Lower leg skin (tissue), 4 donors: ENCODE results near the gene C1QL4. TPM values are rescaled to one million over a fixed set of nuclear protein-coding genes. Genes with fewer than 3 reads are reported as not detected.
"Not testable (repeated sequence)": the region's sequence is repeated elsewhere in the genome, so short reads cannot be mapped to it uniquely, and the experiment has no call there.

Source experiments
- DNase-seq, 2 donors: peaks; one replicate each; pipeline ENCODE4 v3.0.0-alpha.2; 2019; ENCODE audit warnings: low spot score in 2 of 2
- H3K4me3 ChIP-seq: fragments of 200-600 bp; sonication (generic); 2 replicates; pipeline ENCODE4 v1.5.1; 2017; ENCODE audit warnings: mild to moderate bottlenecking, low read depth; ENCODE audit not compliant: poor library complexity, severe bottlenecking
- POLR2A ChIP-seq, 2 donors: fragments of 450-650 bp; IDR thresholded peaks; one replicate each; pipeline ENCODE4 v1.6.1; 2016 to 2017; ENCODE audit warnings: antibody characterized with exemption in 2 of 2, mild to moderate bottlenecking in 1 of 2, moderate library complexity in 1 of 2
- WGBS, 2 donors: methylation state at CpG; one replicate each; pipeline ENCODE4 v1.1.5; 2018; 5-methylcytosine and 5-hydroxymethylcytosine counted together
- intact Hi-C: fragments of 100-400 bp; cut with DNase I; formaldehyde crosslinking; loops from one replicate; pipeline ENCODE4 v1.15.0; 2023; ENCODE audit warnings: low total_unique reads
- total RNA-seq, 4 donors: library from RNA; depleted of rRNA; stranded (reverse); fragments of >200 nt; gene quantifications; one replicate each; pipeline ENCODE4 v1.1.0, GENCODE V29; 2016
- TF ChIP-seq, protein P1 (sequence below), 3 donors: fragments of 450-650 bp; IDR thresholded peaks; one replicate each; pipeline ENCODE4 v1.5.1; 2016; ENCODE audit warnings: antibody characterized with exemption in 3 of 3, mild to moderate bottlenecking in 3 of 3, moderate library complexity in 2 of 3

The C1QL4 gene
- total RNA-seq, result 1 to 10 TPM in 2 of 4 donors, under 1 TPM in 1, not detected in 1; 0.62 to 2.5 (median 1.1) TPM

DNA sequence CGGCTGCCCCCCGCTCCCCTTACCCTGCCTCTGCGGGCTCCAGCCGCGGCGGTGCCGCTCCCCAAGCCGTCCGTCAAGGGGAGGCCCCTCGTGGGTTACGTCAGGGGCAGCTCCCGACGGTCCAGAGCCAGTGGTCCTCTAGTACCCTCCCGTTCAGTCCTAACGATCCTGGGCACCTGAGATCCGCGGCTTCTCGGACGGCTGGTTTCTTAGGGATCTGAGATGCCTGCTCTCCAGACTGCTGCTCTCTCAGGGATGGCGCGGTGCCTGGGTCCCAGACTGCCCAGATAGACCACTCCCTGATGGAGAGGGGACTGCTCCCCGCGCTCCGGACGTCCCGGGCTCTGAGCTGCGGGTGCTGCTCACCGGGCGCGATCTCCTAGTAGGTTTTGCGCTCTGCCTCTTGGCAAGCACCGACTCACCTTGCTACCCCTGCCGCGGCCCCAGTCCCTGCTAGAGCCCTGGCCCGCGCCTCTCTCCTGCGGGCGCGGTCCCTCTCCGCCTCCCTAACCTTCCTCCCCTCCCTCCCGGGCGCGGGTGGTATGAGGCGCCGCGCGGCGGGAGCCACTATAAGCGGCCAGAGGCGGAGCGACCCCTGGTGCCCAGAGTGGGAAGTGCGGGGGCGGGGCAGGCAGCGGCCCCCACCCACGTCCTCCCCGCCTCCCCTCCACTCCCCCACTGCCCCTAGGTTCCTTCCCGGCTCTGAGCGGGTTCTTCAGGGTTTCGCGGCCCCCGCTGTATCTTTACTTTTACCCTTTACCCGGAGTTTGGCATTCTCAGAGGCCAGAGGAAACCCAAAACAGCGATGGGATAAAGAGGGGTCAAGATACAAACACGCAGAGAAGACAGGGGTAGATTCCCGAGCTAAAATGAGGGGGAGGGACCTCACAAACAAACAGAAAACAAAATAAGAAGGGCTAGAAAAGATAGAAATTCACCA lies at the start of gene C1QL4:
Gene C1QL4 (minus strand): TSS at position 544 of the 940 bp plus-strand sequence. CDS start 711 bp downstream, outside the sequence.
- 1 to 4% methylated on average over 21 to 42 of the region's 65 CpGs for WGBS, 2 donors
- intact Hi-C loops, result no loop called here
- peak; percentile 62 to 95 for DNase-seq
- no peak for TF ChIP-seq POLR2A (IDR thresholded peaks at IDR 0.05)
- TF ChIP-seq, protein P1, sequence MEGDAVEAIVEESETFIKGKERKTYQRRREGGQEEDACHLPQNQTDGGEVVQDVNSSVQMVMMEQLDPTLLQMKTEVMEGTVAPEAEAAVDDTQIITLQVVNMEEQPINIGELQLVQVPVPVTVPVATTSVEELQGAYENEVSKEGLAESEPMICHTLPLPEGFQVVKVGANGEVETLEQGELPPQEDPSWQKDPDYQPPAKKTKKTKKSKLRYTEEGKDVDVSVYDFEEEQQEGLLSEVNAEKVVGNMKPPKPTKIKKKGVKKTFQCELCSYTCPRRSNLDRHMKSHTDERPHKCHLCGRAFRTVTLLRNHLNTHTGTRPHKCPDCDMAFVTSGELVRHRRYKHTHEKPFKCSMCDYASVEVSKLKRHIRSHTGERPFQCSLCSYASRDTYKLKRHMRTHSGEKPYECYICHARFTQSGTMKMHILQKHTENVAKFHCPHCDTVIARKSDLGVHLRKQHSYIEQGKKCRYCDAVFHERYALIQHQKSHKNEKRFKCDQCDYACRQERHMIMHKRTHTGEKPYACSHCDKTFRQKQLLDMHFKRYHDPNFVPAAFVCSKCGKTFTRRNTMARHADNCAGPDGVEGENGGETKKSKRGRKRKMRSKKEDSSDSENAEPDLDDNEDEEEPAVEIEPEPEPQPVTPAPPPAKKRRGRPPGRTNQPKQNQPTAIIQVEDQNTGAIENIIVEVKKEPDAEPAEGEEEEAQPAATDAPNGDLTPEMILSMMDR (IDR thresholded peaks at IDR 0.05), result no peak
- H3K4me3 ChIP-seq, result no peak within 1 kb of the TSS

DNA sequence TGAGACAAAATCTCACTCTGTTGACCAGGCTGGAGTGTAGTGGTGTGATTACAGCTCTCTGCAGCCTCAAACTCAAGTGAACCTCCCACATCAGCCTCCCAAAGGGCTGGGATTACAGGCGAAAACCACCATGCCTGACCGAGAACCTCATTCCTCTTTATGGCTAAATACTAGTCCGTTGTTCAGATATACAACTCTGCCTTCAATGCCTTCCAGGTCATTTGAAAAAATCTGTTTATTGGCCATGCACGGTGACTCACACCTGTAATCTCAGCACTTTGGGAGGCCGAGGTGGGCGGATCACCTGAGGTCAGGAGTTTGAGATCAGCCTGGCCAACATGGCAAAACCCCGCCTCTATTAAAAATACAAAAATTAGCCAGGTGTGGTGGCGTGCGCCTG lies 43.2 kb upstream of the C1QL4 start:
- intact Hi-C loops, H3K4me3 ChIP-seq, DNase-seq: not testable (repeated sequence)
- 94 to 95% methylated on average over 9 of the region's 9 CpGs for WGBS, 2 donors

DNA sequence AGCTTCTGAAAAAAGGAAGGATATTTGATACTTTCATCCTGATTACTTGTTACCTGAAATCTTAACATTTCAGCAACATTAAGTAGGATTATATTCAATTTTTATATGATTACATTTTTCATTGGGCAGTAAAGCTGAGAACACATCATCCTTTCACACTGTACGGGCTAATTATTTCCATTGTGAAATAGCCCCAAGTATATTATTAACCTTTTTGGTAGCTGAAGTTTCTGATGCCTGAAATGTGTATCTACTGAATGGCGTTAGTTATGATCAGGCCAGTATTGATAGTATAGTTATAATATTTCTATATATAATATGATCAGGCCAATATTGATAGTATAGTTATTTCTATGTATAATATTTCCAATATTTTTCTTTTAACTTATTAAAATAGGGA lies 40.4 kb upstream of the C1QL4 start:
- 74 to 82% methylated on average over 2 of the region's 2 CpGs for WGBS, 2 donors
- no peak for TF ChIP-seq POLR2A (IDR thresholded peaks at IDR 0.05)
- TF ChIP-seq, protein P1 (IDR thresholded peaks at IDR 0.05), result no peak
- intact Hi-C loops, result no loop called here
- no peak for DNase-seq
- H3K4me3 ChIP-seq, result no peak overlapping the region

DNA sequence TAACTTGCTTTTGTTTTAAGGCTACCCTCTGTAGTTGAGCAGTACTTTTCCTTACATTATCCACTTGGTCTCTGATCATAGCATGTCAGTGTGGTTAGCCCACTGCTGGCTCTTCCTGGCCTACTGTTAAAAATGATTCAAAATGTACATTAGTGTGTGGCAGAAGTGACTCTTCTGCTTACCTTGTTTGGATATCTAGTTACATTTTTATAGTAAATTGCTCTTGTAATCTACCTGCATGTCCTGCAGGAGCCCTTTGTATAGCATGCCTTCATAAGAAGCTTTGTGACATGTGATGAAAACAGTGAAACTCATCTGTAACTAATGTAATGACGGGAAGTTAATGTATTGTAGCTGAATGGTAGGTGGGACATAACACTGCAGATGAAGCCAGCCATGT lies 38.4 kb upstream of the C1QL4 start:
- no peak overlapping the region for H3K4me3 ChIP-seq
- no peak for DNase-seq
- WGBS, 2 donors, result 95 to 97% methylated on average over 1 of the region's 1 CpG
- TF ChIP-seq POLR2A (IDR thresholded peaks at IDR 0.05), result no peak
- TF ChIP-seq, protein P1 (IDR thresholded peaks at IDR 0.05), result no peak
- intact Hi-C loops, result no loop called here

DNA sequence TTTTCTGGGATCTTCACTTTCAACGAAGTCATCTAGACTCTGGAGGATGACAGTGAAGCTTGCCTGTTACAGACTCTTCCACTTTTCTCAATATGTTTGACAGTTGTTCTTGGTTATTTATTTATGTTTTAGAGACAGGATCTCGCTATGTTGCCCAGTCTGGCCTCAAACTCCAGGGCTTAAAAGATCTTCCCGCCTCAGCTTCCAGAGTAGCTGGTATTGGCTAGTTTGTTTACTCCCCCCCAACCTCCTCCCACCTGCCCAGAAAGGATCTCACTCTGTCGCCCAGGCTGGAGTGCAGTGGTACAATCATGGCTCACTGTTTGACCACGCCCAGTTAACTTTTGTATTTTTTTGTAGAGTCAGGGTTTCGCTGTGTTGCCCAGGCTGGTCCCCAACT lies 33.6 kb upstream of the C1QL4 start:
- intact Hi-C loops, result no loop called here
- TF ChIP-seq POLR2A (IDR thresholded peaks at IDR 0.05), result no peak
- TF ChIP-seq, protein P1 (IDR thresholded peaks at IDR 0.05), result no peak
- WGBS, 2 donors, result 91 to 92% methylated on average over 6 of the region's 6 CpGs
- H3K4me3 ChIP-seq, result no peak overlapping the region
- no peak for DNase-seq

DNA sequence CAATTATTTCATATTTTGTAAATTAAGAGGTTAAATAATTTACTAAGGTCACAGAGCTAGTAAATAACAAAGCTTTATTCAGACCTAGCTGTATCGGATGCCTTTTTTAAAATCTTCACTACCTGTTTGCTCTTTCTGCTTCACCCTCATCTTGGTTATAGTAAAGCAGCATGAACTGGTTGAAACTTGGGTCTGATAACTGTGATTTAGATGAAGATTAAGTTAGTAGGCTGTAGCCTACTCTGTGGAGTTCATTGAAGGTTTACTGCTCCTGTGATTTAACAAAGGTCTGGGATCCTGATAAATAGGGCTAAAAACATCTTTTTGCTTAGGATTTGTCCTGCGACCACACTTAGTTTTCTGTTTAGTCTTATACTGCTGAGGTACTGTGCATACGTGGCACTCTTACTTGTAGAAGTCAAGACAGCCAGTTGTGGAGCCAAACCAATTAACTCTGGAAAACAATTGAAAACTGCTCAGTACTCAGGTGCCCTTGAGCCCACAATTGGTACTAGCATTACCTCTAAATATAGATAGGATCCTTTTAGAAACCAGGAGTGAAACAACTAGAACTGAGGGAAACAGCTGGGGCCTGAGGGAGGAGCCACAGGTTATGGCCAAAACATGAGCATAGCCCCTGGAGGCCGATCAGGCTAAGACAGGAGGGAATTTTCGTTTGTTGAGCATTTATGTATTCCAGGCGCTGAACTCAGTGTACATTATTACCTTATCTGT lies 32.6 kb upstream of the C1QL4 start:
- DNase-seq, result no peak
- TF ChIP-seq POLR2A (IDR thresholded peaks at IDR 0.05), result no peak
- TF ChIP-seq, protein P1 (IDR thresholded peaks at IDR 0.05), result no peak
- intact Hi-C loops, result loop anchor here (5.0 kb wide), 1 partner anchor 138 kb away; no protein-coding TSS in a partner anchor
- no peak overlapping the region for H3K4me3 ChIP-seq
- 25 to 26% methylated on average over 6 of the region's 6 CpGs for WGBS, 2 donors
